NK-92 (cell line): Measurements from ENCODE around the gene C6orf136.

Experiments
- DNase-seq: peaks from one replicate; lab custom pipeline; 2025; ENCODE audit not compliant: unreplicated experiment; lab: John Stamatoyannopoulos, UW

The C6orf136 gene

DNA sequence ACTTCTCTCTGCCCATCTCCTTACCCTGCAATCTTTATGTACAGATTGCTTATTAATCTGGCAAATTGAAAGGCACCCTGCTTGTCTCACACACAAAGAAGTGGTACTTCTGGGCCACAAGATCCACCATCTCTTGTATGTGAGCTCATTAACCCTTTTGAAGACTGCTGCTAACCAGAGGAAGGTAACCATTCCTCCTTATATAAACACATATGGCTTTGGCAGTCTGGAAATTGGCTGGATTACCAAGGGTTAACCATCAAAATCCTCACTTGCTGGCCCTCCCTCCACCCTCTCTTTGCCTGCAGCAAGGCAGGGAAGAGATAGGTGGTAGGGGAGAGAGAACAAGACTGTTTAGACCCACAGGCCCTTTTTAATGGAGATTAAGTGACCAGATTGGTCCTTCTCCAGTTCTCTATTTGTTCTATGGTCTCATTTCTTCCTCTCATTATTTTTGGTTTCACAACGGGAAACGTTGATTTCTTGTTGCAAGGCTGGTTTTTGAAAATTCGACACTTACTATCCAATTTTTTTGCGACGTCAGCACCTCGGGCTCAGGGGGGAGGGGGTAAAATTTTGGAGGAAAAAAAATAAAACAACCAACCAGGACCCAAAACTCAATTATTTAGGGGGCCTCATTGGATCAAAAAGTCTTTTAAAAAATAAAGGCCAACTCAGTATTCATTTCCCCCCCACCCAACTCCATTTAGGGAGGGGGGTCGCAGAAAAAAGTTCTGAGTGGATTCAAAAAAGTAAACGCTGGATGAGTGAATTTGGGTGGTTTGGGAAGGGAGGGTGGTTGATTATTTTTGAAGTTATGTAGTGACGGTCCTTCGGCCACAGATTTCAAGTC lies 30.7 kb upstream of the C6orf136 start:
- no peak for DNase-seq

DNA sequence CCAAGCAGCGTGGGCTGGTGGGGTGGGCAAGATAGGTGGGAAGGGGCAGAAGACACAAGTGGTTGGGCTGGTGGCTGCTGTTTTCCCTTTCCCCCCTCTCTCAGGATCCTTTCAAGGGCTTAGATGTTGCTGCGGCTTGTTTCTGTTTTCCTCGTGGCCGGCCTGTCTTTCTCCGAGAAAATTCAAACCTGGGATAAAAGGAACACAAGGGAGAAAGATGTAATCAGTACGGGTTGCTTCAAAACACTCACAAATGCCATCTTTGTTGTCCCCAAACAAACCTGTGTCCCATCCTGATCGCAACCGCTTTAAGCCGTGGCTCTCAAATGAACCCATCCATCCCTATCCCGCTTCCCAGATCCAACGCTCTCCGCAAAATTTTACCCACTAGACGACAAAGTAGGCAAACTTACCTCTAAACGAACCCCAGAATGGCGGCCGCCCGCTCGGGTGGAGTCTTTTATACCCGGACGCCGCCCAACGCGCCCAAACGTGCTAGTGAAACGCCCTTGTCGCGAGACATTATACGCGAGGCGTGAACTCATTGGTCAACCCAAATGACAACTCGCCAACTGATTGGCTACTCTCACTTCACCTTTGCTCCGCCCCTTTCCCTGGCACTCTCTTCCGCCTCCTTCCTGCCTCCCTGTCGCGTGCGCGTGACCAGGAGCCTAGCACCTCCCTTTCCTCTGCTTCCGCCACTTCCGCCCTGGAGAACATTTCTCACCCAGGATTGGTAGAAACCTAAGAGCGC lies 29.9 kb upstream of the C6orf136 start, which contains the start of gene PPP1R10:
Gene PPP1R10 (minus strand): TSS at position 433 of the 754 bp plus-strand sequence. CDS start 7,299 bp downstream, outside the sequence.
- DNase-seq = peak; percentile 93

DNA sequence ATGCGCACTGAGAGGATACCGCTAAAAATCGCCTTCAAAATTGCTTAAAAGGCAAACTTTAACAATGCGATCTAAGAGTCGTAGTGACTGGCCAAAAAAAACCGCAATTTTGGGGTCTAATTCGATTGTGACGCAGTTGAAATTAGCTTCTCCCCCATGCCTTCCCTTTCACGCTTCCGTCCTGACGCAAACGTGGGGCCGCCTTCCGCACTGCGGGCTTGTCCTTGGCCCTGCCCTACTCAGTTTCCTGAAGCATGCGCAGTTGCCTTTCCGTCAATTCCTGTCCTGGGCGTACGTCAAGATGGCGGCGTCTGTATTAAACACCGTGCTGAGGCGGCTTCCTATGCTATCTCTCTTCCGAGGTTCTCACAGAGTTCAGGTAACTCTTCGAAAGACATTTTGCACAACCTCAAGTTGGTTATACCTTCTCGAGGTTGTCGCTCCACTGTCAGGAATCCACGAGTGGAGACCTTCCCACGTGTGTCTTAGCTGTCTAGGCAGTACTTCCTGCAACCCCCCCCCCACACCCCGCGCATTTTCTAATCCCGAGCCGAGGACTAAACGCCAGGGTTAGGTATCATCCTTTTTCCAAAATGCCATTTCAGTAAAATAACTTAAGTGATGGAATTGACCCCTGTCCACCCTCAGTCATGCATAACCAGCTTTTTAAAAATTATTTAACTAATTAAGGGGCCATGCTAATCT lies 29.2 kb upstream of the C6orf136 start, which contains the start of gene MRPS18B:
Gene MRPS18B (plus strand): TSS at position 276 of the 705 bp plus-strand sequence. CDS start 26 bp downstream, at position 302.
- peak; percentile 88 for DNase-seq

DNA sequence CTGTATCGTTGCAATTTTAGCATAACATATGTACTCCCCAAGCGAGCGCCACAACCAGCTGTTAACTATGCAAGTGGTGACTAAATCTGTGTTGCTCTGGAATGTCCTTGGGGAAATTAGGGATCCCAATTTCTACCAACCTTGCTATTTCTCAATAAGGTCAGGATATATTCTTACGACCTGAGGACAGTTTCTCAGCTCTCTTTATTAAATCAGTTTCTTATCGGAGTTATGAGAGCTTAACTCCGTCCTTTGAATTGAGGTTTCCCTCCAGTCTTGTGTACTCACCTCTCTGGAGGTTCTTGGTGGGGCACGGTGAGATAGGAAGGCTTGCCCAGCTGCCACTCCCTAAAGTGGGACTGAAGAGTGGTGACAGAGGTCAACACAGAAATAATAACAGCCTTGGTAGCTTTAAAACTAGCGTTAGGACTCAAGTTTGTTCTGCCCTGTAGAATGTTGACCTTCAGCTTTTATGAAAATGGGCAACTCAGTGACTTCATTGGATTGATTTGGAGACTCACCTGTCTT lies 28.6 kb upstream of the C6orf136 start:
- no peak for DNase-seq

DNA sequence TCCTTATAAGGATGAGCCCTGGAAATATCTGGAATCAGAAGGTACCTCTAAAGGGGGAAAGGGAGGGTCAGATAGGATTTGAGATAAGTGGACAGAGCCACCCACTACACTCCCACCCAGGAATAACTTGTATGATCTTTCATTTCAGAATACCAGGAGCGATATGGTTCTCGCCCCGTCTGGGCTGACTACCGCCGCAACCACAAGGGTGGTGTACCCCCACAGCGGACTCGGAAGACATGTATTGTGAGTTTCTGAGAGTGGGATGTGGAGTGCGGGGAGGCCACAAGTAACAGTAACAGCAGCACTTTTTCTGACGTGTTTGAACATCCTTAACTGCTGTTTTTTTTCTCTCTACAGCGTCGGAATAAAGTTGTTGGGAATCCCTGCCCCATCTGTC lies 27.4 kb upstream of the C6orf136 start:
- DNase-seq = no peak

DNA sequence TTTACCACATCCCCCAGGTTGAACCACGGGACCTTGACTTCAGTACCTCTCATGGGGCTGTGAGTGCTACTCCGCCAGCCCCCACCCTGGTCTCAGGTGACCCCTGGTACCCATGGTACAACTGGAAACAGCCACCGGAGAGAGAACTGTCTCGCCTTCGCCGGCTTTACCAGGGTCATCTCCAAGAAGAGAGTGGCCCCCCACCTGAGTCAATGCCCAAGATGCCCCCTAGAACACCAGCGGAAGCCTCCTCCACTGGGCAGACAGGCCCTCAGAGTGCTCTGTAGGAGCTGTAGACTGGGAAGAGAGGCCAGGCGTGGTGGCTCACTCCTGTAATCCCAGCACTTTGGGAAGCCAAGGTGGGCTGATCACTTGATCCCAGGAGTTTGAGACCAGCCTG lies 21.4 kb upstream of the C6orf136 start:
- DNase-seq = no peak

DNA sequence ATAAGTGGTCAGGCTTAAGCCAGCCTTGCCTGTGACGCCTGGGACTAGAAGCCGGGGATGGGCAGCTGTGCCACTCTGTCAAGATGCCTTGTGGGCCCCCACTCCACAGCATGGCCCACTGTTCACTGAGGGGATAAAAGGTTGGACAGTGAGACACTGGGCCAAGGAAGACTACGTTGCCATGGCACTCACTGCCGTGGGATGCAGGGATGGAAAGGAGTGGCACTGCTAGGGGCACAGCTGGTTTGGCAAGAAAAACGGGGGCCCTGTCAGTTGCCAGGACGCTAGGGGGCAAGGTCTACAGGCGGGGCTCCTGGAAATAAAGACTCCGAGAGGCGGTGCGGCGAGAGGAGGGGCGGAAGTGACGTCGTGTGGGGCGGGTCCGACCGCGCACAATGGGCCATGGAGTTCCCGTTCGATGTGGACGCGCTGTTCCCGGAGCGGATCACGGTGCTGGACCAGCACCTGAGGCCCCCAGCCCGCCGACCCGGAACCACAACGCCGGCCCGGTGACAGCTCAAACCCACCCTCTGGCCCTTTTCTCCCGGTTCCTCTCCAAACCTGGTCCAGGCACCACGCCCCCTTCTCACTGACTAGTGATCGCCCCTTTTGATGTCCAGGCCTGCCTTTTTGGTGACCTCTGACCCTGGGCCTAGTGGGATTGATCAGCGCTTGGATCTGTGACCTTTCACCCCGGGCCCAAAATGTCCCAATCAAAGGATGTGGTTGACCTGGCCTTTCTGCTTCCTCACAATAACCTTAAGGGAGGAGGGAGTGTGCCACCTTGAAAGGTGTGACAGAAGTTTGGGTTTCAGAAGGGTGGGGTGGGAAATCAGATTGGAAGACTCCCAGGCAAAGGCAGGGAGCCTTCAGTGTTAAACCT lies 20.2 kb upstream of the C6orf136 start, which contains the start of gene ATAT1:
Gene ATAT1 (plus strand): TSS at position 391 of the 883 bp plus-strand sequence.
- peak; percentile 43 for DNase-seq

DNA sequence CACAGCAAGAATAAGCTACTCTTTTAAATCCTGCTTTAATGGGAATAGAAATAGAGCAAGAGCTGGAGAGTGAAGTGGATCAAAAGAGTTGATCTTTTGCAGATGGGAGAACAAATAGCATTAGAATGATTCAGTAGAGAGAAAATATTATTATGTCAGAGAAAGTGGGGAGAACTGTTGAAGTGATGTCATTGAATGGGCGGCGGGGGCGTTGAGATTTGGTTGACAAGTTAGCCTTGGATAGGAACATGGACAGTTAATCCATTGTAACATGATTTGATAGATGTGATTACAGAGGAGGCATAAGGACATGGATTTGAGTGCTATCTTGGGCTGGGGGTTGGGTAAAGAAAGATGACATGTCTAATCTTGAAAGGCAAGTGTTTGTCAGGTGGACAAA lies 11.1 kb upstream of the C6orf136 start:
- no peak for DNase-seq

DNA sequence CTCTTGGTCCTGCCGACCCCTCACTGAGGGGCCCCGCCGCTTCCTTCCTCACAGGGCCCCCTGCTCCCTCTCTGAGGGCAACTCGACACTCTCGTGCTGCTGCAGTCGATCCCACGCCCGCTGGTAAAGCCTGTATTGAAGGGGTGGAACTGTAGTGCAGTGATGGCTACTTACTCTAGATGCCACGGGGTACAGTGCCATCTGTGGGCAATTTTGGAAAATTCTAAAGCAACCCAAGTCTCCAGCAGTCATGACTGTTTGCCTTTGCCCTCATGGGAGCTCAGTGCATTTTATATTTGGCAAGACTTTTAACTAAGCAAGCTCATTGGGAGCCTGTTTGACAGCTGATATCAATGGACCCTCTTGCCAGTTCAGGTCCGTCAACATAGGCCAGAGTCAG lies 6.5 kb upstream of the C6orf136 start:
- no peak for DNase-seq

DNA sequence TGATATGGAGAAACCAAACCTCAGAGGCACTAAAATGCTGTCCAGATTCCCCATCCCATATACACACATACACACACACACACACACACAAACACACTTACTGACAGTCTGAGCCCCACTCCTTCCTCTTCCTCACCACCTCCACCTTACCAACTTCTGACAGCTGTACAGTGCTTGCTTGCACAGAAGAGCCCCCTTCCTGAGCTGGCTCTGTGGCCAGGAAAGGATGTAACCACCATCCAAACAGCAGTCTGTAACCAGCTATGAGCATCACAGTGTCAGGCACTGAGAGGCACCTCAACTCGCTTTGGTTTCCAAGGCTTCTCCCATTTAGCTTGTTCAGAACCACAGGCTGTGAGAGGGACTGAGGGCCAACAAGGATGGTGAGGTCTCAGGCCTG lies 5.9 kb upstream of the C6orf136 start:
- no peak for DNase-seq

DNA sequence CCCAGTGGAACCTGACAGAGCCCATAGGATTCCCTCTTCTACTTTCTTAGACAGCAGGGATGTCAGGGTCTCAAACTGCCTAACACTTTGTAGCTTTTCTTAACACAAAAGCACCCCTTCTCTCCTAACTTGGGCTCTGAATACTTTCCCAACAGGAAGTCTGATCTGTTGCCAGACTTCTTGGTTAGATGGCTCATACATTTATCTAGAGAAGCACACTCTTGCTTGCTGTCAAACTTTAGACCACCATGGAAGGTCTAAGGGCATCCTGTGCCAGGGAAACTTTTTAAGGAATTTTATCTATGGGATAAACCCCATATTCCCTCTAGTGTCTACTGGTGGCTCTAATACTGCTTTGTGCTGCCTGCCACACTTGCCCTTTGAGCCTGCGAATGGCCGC lies 3.3 kb upstream of the C6orf136 start:
- DNase-seq = no peak

DNA sequence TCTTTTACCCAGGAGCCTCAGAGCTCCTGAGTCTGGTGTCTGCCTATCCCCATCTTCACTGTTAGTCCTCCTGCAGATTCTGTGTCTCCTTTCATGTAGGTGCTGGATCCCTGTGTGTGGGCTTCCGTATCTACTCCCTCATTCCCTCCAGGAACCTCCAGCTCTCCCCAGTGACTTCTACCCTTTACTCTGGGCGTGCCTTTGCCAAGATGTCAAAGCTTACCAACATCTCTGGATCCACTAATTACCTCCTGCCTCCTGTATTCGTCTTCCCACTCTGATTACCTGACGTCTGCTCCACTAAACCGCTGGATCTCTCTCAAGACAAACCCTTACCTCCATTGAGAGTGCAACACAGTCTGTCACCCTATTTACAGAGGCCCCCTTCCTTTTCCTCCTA lies 2.2 kb upstream of the C6orf136 start:
- no peak for DNase-seq

DNA sequence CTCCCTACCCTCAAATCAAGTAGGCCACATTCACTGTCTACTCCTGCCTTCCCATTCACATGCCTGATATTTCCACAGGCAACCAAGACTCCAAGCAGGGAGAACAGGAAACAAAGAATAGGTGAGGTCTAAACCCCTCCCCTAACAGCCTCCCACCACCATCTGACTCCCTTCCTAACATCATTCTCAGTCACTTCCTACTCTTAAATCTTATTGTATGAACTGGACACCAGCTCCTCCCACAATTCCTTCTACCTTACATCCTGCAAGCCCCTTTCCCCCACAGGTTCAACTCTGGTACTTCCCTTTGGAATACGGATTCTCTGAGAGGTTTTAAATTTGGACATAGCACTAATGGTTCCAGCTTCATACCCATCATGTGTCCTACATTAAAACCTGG lies 944 bp upstream of the C6orf136 start:
- no peak for DNase-seq

DNA sequence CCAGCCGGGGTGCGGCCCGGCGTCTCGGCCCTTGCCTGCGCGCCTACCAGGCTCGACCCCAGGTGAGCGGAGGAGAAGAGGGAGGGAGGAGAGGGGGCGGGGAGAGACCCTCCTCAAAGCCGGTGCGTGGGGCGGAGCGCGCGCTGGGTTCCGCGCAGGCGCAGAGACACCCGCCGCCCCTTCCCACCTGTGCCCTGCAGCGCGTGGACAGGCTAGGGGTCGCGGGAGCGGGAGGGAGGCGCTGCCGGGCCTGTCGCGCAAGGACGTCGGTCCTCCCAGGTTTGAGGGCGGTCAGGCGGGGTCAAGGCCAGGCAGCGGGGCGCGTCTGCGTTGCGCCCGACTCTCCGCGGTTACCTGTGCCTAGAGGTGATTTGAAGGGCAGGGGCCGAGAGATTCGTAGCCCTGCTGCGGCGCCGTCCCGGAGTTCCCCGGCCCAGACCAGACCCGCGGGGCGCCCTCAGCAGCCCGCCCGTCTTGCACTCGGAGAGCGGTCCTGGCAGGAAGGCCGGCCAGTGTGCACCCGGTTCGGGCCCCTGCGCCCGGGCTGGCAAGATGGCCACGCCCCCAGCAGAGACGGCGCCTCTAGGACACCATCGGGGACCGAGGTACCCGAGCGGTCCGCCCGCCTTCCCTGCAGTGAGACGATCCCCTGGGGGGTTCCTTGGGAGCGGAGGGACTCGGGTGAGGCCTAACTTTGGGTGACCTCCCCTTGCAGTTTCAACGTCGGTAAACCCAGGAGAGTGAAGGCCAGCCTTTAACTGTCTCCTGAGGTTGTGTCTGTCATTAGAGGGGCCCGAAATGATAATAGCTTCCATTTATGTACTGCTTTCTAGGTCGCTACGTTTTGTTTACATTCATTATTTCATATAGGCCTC lies 546 bp downstream of the C6orf136 start:
- DNase-seq = no peak

DNA sequence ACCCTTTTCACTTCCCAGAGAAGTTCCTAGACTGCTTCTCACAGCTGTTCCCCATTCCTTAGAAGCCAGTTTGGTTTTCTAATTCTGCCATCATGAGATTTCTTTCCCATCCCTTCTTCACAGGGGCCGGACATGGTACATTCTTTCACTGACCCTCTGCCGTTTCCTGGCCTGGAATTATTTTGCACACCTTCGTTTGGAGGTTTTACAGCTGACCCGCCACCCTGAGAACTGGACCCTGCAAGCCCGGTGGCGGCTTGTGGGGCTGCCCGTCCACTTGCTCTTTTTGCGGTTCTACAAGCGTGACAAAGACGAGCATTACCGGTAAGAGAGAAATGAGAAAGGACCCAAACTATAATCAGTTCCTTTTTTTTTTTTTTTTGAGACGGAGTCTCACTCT lies 4.2 kb downstream of the C6orf136 start:
- no peak for DNase-seq

DNA sequence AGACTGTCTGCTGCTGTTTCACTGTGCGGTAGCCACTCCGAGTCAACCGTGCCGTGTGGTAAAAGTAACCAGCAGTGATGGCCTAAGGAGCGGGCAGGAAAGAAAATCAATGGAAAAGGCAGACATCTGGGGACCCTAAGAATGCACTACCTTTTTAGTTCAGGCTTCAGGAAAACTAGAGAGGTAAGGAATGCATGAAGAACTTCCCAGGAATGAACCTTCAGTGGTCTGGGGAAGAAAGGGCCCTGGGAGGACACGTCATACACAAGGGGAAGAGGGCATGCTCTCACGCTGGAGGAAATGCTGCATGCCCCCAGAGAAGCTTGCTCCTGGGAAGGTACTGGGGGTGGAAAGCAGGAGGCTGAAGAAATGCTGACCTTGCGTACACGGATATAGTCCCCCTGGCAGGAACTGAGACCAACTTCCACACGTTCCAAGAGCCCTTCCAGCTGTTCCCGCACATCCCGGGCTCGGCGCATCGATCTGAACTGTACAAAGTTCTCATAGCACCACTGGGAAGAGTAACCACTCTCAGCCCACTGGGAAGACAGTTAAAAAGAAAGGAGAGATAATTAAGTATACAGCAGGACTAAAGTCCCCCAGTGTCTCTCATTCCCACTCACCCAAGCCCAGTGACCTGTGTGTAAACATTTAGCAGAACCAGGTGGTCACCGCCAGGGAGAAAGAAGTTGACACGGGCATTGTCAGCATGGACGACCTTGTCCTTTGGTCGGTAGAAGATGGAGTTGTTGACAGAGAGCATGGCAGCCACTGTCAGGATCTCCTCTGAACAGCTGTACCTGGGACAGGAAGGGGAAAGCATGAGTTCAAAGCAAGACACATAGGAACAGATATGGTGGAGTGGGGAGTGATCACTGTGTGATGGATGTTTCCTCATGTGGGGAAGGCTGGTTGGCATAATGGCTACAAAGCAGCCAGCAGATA lies 8.1 kb downstream of the C6orf136 start:
- no peak for DNase-seq

DNA sequence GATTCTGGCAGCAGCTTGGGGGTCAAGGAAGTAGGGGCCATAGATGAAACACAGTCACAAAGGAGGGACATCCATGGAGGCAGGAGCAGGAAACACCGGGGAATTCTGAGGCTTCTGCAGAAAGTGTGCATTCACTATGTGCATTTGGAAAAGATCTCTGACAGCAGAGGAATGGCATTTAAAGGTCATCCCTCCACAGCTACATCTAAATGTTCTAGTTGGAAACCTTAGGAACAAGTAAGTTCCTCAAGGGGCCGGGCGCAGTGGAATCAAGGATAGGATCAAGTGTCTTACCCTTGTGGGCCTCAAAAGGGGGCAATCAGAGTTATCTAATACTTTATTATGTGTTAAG lies 8.8 kb downstream of the C6orf136 start:
- no peak for DNase-seq

DNA sequence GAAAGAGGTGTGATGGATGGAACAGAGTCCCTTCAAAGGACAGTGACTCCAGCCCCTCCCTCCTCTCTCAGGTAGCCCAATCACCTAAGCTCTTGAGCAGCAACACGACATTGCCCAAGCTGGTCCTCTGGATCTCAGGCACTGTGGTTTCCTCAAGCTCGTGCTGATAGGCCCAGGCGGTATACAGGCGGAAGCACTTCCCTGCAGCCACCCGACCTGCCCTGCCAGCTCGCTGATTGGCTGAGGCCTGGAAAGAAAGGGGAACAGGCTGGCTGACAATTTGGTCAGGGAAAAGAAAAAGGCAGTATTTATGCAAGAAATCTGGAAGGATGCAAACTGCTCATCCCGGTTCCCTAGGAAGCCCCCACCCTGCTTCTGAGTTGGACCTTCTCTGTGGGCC lies 9.6 kb downstream of the C6orf136 start:
- DNase-seq = no peak
